ENCODE measurements around the gene TC2N. TPM values are rescaled to one million over a fixed set of nuclear protein-coding genes. Genes with fewer than 3 reads are reported as not detected.

TC2N gene
- total RNA-seq, 2 donors from 2014 or later, result 65.2 to 97.2 TPM

DNA sequence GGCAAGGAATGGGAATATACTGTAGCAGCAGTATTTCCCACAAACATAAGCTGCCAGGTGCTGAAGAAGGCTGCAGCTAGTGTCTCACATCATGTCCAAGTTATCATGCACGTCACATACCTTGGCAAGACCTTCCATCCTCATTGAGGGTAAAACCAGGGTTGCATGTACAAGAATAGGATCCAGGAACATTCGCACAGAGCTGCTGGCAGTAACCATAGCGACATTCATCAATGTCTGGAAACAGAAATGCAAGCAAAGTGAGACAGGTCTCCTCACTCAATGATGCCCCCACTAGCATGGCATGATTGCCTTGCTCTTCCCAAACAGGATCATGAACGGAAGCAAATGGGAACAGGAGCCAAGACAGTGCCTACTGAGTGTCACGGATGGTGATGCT is 23.8 kb upstream of the TC2N start:
- no peak for DNase-seq
- intact Hi-C loops (cut with DNase I, micrococcal nuclease), result no loop called here
- no peak for ATAC-seq

DNA sequence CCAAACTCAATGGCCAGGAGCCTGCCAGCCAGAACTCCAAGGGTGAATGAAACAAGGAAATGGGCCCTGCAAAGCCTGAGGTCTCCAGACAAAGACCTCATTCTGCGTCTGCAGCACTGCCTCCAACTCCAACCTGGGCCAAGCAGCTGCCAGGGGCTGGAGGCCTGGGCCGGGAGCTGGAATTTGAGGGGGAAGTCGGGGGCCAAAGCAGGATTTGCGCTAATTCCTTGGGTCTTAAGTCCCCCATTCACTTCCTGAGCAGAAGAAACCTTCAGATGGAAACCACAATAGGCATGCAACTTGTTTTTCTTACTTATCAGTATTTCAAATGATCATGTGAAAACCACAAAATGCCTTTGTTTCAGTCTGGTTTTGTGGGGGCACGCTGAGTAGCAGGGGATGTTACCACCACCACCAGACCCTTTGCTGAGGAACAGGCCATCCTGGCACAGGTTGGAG is 23.0 kb upstream of the TC2N start:
- no peak for DNase-seq
- intact Hi-C loops (cut with DNase I, micrococcal nuclease), result no loop called here
- no peak for ATAC-seq

- peak; percentile 40 to 50 for DNase-seq
- intact Hi-C loops (cut with DNase I, micrococcal nuclease), result no loop called here
Measured at GRCh38 chr14:91889477-91890211, 22.3 kb upstream of the TC2N start.

GRCh38 chr14:91888641-91889476 is 21.5 kb upstream of the TC2N start:
- DNase-seq (no peak), ATAC-seq (no peak)
- intact Hi-C loops (cut with DNase I, micrococcal nuclease), result no loop called here

More at GRCh38 chr14:91889477-91890211, 22.3 kb upstream of the TC2N start:
- peak; percentile 80 for ATAC-seq

- DNase-seq (no peak), ATAC-seq (no peak)
- intact Hi-C loops (cut with DNase I, micrococcal nuclease), result no loop called here
Measured at GRCh38 chr14:91886961-91887360, 19.6 kb upstream of the TC2N start.

- intact Hi-C loops (cut with DNase I, micrococcal nuclease), result no loop called here
- DNase-seq, result no peak
- no peak for ATAC-seq
Measured at GRCh38 chr14:91885839-91886238, 18.5 kb upstream of the TC2N start.

GRCh38 chr14:91885113-91885712 is 17.9 kb upstream of the TC2N start:
- no peak for ATAC-seq
- intact Hi-C loops (cut with DNase I, micrococcal nuclease), result no loop called here
- no peak for DNase-seq

DNA sequence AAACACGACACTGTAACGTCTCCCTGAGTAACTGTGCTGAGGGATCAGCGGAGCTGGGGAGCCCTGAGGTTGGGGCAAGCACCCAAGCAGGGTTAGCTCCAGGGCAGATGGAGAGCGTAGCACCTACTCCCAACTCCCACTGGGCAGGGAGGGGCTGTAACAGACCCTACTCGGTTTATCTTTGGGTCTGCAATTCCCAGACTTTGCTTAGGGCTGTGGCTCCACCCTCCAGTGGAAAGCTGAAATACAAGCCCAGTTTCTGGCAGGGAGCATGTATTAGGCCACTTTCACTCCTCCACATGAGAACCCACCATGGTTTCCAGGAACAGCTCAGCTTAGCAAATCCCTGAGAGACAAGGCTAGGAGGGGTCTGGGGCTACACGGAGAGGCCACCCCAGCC is 17.3 kb upstream of the TC2N start:
- intact Hi-C loops (cut with DNase I, micrococcal nuclease), result no loop called here
- no peak for ATAC-seq
- DNase-seq, result no peak

DNA sequence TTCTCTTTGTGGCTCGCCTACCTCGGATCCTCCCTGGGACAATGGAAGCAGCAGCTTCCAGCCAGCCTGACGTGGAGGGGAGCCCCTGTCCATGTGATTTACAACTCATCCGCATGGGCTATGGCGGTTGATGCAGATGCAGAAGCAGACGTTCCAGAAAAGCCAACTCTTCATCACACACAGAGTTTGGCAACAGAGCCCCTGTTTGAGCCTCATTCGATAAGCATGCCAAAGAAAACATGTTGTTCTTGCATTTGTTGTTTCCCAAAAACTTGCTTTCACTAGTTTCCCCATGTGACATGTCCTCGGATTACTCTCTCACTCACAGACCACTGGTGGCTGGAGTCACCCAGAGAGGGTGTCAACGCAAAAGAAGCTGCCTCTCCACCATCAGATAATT is 16.4 kb upstream of the TC2N start:
- intact Hi-C loops (cut with DNase I, micrococcal nuclease), result no loop called here
- ATAC-seq, result no peak
- DNase-seq, result no peak

DNA sequence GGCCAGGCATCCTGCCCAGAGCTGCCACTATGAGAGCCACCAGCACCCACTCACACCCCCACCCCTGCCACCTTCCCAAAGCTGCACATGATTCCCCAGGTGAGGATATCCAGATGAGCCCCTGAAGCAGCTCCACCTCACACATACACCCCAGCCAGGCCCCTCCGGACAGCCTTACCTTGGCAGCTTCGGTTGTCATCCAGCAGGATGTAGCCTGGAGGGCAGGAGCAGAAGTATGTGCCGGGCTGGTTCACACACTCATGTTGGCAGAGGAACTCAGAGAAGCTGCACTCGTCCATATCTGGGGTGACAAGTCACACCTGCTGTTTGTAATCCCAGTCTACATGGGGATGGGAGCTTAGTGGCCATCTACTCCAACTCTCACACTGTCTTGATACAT is 15.4 kb upstream of the TC2N start:
- ATAC-seq (no peak), DNase-seq (no peak)
- intact Hi-C loops (cut with DNase I, micrococcal nuclease), result no loop called here

DNA sequence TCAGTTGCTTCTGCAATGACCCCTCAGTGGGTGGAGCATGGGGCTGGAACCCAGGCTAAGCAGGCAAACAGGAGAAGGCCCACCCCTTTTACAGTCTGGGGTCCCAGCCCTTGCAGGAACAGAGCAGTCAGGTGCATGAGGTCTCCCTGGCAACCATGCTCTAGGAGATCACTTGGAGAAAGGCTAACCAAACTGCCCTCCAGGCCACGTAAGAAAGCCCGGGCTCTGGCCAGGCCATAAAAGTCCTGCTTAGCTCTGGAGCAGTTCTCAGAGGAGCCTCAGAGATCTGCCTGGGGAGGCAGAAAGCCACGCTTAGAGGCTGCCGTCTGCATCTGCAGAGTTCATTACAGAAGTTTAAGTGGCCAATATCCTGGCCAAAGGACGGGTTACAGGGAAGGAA is 15.0 kb upstream of the TC2N start:
- intact Hi-C loops (cut with DNase I, micrococcal nuclease), result no loop called here
- ATAC-seq (no peak), DNase-seq (no peak)

DNA sequence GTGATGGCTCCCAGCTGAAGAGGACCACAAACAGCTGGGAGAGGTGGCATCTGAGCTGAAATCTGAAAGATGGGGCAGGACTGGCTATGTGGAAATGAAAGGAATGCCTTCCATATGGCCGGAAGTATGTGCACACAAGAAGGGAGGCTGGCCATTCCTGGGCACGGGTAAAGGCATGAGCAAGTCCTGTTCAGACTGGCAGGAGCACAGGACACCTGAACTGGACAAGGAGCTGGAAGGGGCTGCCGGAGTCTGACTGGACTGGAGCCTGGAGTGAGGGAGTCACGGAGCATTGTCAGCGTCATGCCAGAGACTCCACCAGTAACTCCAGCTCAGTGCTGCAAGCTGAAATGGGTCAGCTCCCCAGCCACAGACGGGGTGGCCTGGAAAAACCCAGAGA is 11.9 kb upstream of the TC2N start:
- no peak for DNase-seq
- intact Hi-C loops (cut with DNase I, micrococcal nuclease), result no loop called here
- ATAC-seq, result no peak

GRCh38 chr14:91878274-91878673 is 10.9 kb upstream of the TC2N start:
- ATAC-seq, result no peak
- intact Hi-C loops (cut with DNase I, micrococcal nuclease), result no loop called here
- DNase-seq, result no peak

- DNase-seq (no peak), ATAC-seq (no peak)
- intact Hi-C loops (cut with DNase I, micrococcal nuclease), result no loop called here
Measured at GRCh38 chr14:91877376-91877915, 10.1 kb upstream of the TC2N start.

DNA sequence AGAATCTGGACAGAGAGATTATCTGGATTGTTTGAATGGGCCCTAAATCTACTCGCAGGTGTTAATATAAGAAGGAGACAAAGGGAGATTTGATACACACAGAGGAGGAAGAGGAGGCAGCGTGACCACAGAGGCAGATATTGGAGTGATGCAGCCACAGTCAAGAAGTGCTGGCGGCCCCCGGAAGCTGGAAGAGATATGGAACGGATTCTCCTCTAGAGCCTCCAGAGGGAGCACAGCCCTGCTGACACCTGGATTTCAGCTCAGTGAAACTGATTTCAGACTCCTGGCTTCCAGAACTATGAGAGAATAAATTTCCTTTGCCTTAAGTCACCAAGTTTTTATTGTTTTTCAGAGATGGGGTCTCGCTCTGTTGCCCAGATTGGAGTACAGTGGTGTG is 9.2 kb upstream of the TC2N start:
- DNase-seq (no peak), ATAC-seq (no peak)
- intact Hi-C loops (cut with DNase I, micrococcal nuclease), result no loop called here

GRCh38 chr14:91875525-91876286 is 8.4 kb upstream of the TC2N start:
- ATAC-seq, result peak; percentile 68
- DNase-seq, result peak; percentile 47 to 77
- intact Hi-C loops (cut with DNase I, micrococcal nuclease), result no loop called here

DNA sequence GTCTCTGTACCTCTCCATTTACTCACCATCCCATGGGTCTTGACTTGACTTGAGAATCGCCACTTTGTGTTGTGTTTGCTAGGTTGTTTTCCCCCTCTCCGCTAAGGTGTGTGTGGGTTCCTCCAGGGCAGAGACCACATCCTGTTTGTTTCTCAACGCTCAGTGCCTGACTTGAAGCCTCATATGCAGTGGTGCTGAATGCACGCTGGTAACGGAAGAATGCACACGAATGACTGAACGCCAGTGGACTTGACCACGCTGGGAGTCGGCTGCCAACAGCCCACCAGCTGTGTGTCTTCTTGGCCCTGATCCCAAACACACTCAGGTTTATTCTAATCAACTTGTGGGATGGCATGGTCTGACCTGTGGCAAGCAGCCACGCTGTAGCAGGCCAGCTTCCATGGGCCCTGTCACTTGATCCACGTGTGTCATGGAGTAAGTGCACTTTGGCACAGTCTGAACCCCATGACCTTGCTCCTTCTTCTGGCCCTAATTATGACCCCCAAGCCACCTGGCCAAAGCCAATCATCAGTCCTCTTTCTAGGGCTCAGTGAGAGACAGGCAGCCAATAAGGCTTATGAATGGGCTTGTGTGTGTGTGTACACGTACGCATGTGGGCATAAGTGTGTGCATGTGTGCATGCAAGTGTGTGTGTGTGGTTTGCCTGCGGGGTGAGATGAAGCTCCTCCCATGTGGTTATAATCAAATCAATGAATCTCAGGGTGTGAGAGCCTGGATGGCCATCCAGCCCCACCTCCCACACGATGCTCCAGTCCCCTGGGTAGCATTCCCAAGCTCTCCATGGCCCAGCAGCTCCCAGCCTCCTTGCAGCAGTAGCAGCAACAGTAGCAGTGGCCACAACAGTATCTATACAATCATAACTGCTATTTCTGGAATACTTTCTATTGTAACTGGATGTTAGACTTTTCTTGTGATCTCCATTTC is 6.4 kb upstream of the TC2N start:
- intact Hi-C loops (cut with DNase I, micrococcal nuclease), result no loop called here
- DNase-seq (no peak), ATAC-seq (no peak)

Data from left colon (tissue), 2 donors.